ENCODE results near the gene RBBP8NL. TPM values are rescaled to one million over a fixed set of nuclear protein-coding genes. Genes with fewer than 3 reads are reported as not detected.

The RBBP8NL gene
- total RNA-seq, 1 experiment from 2014 or later = 1.5 TPM

DNA sequence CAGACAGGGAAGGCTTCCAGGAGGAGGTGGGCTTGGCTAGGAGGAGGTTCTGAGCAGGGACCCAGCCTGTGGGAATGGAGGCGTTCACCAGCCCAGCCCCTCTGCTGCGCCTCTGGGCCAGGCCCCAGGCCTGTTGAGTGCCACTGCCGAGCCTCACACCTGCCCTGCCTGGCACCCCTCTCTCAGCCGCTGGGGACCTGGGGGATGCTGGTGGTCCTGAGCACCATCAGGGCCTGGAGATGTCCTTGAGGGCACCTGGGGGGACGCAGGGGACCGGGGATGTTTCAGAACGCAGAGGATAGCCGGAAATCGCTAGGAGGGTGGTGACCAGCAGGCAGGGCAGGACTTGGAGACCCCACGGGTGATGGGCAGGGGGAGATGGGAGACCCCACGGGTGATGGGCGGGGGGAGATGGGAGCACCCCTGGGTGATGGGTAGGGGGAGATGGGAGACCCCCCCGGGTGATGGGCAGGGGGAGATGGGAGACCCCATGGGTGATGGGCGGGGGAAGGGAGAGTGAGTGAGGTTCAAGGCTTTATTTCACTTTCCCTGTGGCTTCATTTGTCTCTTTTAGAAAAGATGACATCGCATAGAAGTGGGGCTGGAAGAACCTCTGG lies 35.7 kb upstream of the RBBP8NL start (continued):
- TF ChIP-seq, protein P1, sequence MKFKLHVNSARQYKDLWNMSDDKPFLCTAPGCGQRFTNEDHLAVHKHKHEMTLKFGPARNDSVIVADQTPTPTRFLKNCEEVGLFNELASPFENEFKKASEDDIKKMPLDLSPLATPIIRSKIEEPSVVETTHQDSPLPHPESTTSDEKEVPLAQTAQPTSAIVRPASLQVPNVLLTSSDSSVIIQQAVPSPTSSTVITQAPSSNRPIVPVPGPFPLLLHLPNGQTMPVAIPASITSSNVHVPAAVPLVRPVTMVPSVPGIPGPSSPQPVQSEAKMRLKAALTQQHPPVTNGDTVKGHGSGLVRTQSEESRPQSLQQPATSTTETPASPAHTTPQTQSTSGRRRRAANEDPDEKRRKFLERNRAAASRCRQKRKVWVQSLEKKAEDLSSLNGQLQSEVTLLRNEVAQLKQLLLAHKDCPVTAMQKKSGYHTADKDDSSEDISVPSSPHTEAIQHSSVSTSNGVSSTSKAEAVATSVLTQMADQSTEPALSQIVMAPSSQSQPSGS (CRISPR knock-in tag; IDR thresholded peaks at IDR 0.05; ENCODE audit: borderline replicate concordance, low read depth) = no peak
- no peak for TF ChIP-seq FOXJ3 (CRISPR knock-in tag; IDR thresholded peaks at IDR 0.05; ENCODE audit: borderline replicate concordance)

DNA sequence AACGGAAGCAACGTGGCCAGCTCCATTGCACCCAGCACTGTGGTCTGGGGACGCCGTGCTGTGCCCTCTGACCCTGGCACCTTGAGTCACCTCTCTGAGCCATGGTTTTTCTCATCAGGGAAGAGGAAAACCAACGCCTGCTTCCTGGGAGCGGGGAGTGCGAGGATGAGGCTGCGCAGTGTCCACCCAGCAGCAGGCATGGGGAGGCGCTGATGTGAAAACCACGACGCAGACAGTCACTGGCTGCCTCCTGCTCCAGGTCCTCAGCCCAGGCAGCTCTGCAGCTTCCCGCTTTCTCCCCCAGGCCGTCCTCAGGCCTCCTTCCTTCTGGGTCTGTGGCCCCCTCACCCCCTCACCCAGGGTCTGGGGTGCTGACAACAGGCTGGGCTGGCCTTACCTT lies 34.5 kb upstream of the RBBP8NL start:
- no peak overlapping the region for H3K27ac Mint-ChIP-seq
- no peak overlapping the region for H3K4me3 Mint-ChIP-seq
- ChIA-PET POLR2A (no interaction called here), CTCF (no interaction called here)
- ATAC-seq = no peak
- DNase-seq (ENCODE audit: low spot score) = no peak
- H3K9me3 Mint-ChIP-seq = no peaks in the 10 kb centered on the region
- H3K4me1 Mint-ChIP-seq = peaks cover 5% of the 10 kb centered on the region; the same call in 1 of the 2 replicates
- H3K36me3 Mint-ChIP-seq = no peaks in the 10 kb centered on the region
- H3K27me3 Mint-ChIP-seq (ENCODE audit: low read depth) = no peaks in the 10 kb centered on the region
- no peak for TF ChIP-seq NR3C1 (CRISPR knock-in tag; conservative IDR thresholded peaks at IDR 0.05; ENCODE audit: low read depth)
- TF ChIP-seq GABPB1 (CRISPR knock-in tag; IDR thresholded peaks at IDR 0.05) = no peak
- TF ChIP-seq, protein P2, sequence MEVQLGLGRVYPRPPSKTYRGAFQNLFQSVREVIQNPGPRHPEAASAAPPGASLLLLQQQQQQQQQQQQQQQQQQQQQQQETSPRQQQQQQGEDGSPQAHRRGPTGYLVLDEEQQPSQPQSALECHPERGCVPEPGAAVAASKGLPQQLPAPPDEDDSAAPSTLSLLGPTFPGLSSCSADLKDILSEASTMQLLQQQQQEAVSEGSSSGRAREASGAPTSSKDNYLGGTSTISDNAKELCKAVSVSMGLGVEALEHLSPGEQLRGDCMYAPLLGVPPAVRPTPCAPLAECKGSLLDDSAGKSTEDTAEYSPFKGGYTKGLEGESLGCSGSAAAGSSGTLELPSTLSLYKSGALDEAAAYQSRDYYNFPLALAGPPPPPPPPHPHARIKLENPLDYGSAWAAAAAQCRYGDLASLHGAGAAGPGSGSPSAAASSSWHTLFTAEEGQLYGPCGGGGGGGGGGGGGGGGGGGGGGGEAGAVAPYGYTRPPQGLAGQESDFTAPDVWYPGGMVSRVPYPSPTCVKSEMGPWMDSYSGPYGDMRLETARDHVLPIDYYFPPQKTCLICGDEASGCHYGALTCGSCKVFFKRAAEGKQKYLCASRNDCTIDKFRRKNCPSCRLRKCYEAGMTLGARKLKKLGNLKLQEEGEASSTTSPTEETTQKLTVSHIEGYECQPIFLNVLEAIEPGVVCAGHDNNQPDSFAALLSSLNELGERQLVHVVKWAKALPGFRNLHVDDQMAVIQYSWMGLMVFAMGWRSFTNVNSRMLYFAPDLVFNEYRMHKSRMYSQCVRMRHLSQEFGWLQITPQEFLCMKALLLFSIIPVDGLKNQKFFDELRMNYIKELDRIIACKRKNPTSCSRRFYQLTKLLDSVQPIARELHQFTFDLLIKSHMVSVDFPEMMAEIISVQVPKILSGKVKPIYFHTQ (CRISPR knock-in tag; IDR thresholded peaks at IDR 0.05) = no peak
- TF ChIP-seq SMAD4 (CRISPR knock-in tag; IDR thresholded peaks at IDR 0.05) = no peak
- TF ChIP-seq, protein P3, sequence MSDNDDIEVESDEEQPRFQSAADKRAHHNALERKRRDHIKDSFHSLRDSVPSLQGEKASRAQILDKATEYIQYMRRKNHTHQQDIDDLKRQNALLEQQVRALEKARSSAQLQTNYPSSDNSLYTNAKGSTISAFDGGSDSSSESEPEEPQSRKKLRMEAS (CRISPR knock-in tag; IDR thresholded peaks at IDR 0.05) = no peak
- no peak for TF ChIP-seq FOXP1 (CRISPR knock-in tag; IDR thresholded peaks at IDR 0.05; ENCODE audit: borderline replicate concordance)

DNA sequence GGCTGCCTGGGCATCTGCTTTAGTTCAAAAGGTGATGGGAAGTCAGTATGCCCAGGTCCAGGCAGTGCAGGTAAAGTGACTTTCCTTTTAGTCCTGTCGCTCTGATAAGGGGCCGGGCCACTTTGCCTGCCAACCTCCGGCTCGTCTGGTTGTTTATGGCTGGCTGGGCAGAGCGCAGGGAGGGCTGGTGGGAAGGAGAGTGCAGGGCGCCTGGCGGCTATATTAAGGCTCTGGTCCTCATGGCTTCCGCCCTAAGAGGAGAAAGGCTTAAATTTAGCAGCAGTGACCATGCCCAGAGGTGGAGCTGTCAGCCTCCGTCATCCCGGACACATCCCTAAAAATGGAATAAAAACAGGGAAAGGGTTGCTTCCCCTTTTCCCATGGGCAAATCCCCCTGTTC lies 33.8 kb upstream of the RBBP8NL start:
- no peak for ATAC-seq
- CTCF ChIA-PET = no interaction called here
- POLR2A ChIA-PET = no interaction called here

More for the DNA sequence above, 33.8 kb upstream of the RBBP8NL start:
- Mint-ChIP-seq H3K4me1 (peaks cover 5% of the 10 kb centered on the region; the same call in 1 of the 2 replicates), H3K36me3 (no peaks in the 10 kb centered on the region), H3K4me3 (no peak overlapping the region), H3K27ac (no peak overlapping the region), H3K27me3 (ENCODE audit: low read depth) (no peaks in the 10 kb centered on the region), H3K9me3 (no peaks in the 10 kb centered on the region)
- DNase-seq (ENCODE audit: low spot score) = no peak
- TF ChIP-seq, protein P4, sequence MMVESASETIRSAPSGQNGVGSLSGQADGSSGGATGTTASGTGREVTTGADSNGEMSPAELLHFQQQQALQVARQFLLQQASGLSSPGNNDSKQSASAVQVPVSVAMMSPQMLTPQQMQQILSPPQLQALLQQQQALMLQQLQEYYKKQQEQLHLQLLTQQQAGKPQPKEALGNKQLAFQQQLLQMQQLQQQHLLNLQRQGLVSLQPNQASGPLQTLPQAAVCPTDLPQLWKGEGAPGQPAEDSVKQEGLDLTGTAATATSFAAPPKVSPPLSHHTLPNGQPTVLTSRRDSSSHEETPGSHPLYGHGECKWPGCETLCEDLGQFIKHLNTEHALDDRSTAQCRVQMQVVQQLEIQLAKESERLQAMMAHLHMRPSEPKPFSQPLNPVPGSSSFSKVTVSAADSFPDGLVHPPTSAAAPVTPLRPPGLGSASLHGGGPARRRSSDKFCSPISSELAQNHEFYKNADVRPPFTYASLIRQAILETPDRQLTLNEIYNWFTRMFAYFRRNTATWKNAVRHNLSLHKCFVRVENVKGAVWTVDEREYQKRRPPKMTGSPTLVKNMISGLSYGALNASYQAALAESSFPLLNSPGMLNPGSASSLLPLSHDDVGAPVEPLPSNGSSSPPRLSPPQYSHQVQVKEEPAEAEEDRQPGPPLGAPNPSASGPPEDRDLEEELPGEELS (CRISPR knock-in tag; IDR thresholded peaks at IDR 0.05) = no peak
- TF ChIP-seq ETV6 (CRISPR knock-in tag; IDR thresholded peaks at IDR 0.05) = no peak
- no peak for TF ChIP-seq ATF1 (CRISPR knock-in tag; IDR thresholded peaks at IDR 0.05)
- TF ChIP-seq TCF7 (CRISPR knock-in tag; IDR thresholded peaks at IDR 0.05; ENCODE audit: low read depth) = no peak
- TF ChIP-seq TP53 (CRISPR knock-in tag; IDR thresholded peaks at IDR 0.05) = no peak
- TF ChIP-seq ESRRA (CRISPR knock-in tag; IDR thresholded peaks at IDR 0.05; ENCODE audit: borderline replicate concordance) = no peak
- TF ChIP-seq, protein P5, sequence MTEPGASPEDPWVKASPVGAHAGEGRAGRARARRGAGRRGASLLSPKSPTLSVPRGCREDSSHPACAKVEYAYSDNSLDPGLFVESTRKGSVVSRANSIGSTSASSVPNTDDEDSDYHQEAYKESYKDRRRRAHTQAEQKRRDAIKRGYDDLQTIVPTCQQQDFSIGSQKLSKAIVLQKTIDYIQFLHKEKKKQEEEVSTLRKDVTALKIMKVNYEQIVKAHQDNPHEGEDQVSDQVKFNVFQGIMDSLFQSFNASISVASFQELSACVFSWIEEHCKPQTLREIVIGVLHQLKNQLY (CRISPR knock-in tag; IDR thresholded peaks at IDR 0.05) = no peak
- TF ChIP-seq NFE2L1 (CRISPR knock-in tag; IDR thresholded peaks at IDR 0.05) = no peak
- TF ChIP-seq, protein P6, sequence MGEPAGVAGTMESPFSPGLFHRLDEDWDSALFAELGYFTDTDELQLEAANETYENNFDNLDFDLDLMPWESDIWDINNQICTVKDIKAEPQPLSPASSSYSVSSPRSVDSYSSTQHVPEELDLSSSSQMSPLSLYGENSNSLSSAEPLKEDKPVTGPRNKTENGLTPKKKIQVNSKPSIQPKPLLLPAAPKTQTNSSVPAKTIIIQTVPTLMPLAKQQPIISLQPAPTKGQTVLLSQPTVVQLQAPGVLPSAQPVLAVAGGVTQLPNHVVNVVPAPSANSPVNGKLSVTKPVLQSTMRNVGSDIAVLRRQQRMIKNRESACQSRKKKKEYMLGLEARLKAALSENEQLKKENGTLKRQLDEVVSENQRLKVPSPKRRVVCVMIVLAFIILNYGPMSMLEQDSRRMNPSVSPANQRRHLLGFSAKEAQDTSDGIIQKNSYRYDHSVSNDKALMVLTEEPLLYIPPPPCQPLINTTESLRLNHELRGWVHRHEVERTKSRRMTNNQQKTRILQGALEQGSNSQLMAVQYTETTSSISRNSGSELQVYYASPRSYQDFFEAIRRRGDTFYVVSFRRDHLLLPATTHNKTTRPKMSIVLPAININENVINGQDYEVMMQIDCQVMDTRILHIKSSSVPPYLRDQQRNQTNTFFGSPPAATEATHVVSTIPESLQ (CRISPR knock-in tag; IDR thresholded peaks at IDR 0.05) = no peak

Data from WTC11 (cell line).